HG03064 (cell line): ENCODE data around the gene DCST1.

ENCODE experiments used
- ATAC-seq: cut with Tn5 transposase; IDR thresholded peaks from one replicate; pipeline ENCODE4 v1.9.1; 2021; ENCODE audit warnings: low read depth; ENCODE audit not compliant: unreplicated experiment

Gene DCST1

GRCh38 chr1:155012026-155012546, 21.5 kb upstream of the DCST1 start:
- no peak for ATAC-seq

GRCh38 chr1:155012776-155013602, 20.6 kb upstream of the DCST1 start:
- ATAC-seq: no peak

DNA sequence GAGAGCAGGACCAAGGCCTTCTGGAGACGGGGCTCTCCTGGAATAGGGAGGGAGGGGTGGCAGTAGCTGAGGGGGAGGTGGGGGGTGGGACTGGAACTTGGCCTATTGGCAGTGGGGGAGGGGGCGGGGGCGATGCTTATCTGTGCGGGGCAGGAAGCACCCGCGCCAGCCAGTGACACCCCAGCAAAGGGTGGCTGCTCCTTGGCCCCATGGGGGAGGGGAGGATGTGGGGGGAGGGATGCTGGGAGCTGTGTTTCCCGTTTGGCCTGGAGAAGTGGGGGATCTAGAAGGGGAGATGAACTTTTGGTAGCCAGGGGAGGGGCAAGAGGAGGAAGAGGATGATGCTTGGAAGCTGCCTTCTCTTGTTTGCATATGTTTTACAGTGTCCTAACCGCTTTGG, 20.0 kb upstream of the DCST1 start:
- ATAC-seq: no peak

- ATAC-seq: no peak
Measured at GRCh38 chr1:155014709-155015508, 18.7 kb upstream of the DCST1 start.

- ATAC-seq: no peak
Measured at GRCh38 chr1:155015527-155016230, 17.9 kb upstream of the DCST1 start.

DNA sequence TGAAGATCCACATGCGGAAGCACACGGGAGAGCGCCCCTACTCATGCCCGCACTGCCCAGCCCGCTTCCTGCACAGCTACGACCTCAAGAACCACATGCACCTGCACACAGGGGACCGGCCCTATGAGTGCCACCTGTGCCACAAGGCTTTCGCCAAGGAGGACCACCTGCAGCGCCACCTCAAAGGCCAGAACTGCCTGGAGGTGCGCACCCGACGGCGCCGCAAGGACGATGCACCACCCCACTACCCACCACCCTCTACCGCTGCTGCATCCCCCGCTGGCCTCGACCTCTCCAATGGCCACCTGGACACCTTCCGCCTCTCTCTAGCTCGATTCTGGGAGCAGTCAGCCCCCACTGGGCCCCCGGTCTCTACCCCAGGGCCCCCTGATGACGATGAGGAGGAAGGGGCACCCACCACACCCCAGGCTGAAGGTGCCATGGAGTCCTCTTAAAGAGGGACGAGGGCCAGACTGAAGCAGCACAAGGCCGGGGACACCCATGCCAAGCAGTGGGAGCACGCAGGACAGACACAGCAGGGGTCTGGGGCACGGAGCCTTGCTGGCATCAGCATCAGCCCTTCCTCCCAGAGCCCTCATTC, 17.3 kb upstream of the DCST1 start:
- ATAC-seq: no peak

DNA sequence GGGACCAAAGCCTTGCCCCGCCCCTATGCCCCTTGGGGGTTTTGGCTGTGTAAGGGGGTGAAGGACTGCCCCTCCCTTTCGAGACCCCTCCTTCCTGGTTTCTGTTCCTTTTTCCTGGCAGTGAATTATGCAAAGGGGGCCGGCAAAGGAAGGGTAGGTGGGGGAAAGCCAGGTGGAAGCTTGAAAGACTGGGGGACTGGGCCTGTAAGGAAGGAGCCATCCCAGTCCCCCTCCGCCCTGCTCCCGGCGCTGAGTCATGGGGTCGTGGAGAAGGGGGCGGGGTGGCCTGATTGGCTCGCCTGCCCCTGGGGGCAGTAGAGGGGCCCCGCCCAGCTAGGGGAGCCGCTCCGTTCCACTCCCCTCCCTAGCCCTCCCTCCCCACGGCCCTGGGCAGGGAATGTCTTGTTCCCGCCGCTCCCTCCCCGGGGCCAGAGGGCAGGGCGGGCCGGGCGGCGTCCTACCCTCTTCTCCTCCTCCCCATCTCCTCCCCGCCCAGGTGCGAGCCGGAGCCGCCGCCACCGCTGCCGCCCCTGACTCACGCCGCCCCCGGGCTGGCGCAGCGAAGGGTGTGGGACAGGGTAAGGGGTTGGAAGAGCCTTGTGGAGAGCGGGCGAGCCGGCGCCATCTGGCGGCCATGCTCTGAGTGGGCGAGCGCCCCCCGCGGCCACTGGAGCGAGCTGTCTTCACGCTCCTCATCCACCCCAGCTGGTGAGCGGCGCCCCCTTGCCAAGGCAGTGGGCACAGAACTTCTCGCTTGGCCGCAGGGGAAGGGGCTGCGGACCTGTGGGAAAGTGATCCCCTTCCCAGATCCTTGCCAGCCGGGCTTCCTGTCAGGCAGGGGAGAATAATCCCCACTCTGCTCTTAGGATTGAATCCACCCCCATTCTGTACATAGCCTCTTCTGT, 16.3 kb upstream of the DCST1 start:
- no peak for ATAC-seq

DNA sequence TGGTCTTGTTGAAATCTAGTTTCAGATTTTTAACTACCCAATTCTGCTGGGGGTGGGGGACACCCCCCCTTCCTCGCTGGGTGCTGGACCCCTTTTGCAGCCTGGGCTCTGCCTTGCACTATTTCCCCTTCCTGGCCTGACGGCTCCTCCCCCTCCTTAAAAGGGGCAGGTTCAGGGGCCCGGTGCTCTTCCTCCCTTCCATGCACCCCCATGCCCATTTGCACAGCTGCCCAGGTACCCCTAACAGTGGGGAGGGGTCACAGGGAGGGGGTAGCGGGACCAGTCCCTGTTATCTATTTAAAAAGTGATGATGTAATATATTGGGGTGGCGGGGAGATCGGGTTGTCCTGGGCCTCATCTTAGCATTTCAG, 15.7 kb upstream of the DCST1 start:
- ATAC-seq: no peak

GRCh38 chr1:155018617-155019348, 14.8 kb upstream of the DCST1 start:
- ATAC-seq: no peak

- ATAC-seq: no peak
Measured at GRCh38 chr1:155019377-155020245, 14.0 kb upstream of the DCST1 start.

- ATAC-seq: no peak
Measured at GRCh38 chr1:155022136-155022926, 11.3 kb upstream of the DCST1 start.

DNA sequence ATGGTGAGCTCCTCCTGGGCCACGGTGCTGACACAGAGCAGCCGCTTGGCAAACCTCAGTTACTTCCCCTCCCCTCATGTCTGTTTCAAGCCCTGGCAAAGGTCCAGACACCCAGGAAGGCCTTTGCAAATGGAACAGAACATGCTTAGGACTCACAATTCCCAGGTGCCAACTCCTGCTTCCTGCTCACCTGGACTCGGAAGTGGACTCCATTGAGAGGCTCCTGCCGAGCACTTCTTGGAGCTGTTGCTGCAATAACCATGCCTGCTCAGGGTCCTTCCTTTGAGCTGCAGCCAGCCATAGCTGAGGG, 10.7 kb upstream of the DCST1 start:
- no peak for ATAC-seq

- no peak for ATAC-seq
Measured at GRCh38 chr1:155023627-155024026, 10.0 kb upstream of the DCST1 start.

GRCh38 chr1:155024315-155024714, 9.3 kb upstream of the DCST1 start:
- no peak for ATAC-seq

DNA sequence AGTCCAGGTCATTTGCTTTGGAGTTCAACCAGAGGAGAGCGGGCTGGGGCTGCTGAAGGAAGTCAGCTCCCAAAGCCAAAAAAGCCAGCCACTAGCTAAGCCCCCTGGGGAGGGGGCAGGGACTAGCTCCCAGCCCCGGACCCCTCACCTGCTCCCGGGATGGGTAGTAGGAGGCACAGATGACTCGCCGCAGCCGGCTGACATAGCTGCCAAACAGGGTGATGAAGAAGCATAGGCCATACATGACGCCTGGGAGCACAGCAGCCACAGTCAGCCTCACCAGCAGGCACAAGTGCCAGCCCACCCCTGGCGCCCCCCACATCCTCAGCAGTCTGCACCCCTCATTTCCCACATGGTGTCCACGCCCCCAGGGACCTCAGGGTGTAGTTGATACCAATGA, 7.5 kb upstream of the DCST1 start:
- ATAC-seq: no peak

- ATAC-seq: no peak
Measured at GRCh38 chr1:155026588-155026987, 7.0 kb upstream of the DCST1 start.

GRCh38 chr1:155029513-155030242, 3.9 kb upstream of the DCST1 start:
- ATAC-seq: no peak
